WERI-Rb-1 (cell line): ENCODE results near the gene RLN3.

ENCODE experiments used
- DNase-seq: peaks from one replicate; pipeline ENCODE4 v3.0.0-alpha.2; 2020
- H3K27ac ChIP-seq: fragments of 250-450 bp; sonication (Bioruptor Pico); 2 replicates; pipeline ENCODE4 v1.5.1; 2020; ENCODE audit warnings: mild to moderate bottlenecking, moderate library complexity
- H3K27me3 ChIP-seq: fragments of 250-450 bp; sonication (Bioruptor Pico); 2 replicates; pipeline ENCODE4 v1.5.1; 2021; ENCODE audit warnings: mild to moderate bottlenecking, low read depth, moderate library complexity; ENCODE audit not compliant: insufficient read depth, severe bottlenecking
- H3K36me3 ChIP-seq: fragments of 250-450 bp; sonication (Bioruptor Pico); 2 replicates; pipeline ENCODE4 v1.5.1; 2020; ENCODE audit warnings: mild to moderate bottlenecking, moderate library complexity
- H3K4me3 ChIP-seq: 2 replicates; pipeline ENCODE4 v1.5.1; 2011; ENCODE audit warnings: low read depth, mild to moderate bottlenecking, control low read depth, low read length
- H3K9me3 ChIP-seq: fragments of 250-450 bp; sonication (Bioruptor Pico); 2 replicates; pipeline ENCODE4 v1.5.1; 2021; ENCODE audit warnings: mild to moderate bottlenecking, moderate library complexity; ENCODE audit not compliant: severe bottlenecking
- CTCF ChIP-seq: IDR thresholded peaks from 2 replicates; pipeline ENCODE4 v1.5.1; 2011; ENCODE audit warnings: low read depth, mild to moderate bottlenecking, control low read depth, inconsistent platforms, low read length

Gene RLN3

GRCh38 chr19:13996928-13997630 is 30.9 kb upstream of the RLN3 start:
- Histone ChIP-seq H3K4me3 (no peak overlapping the region), H3K27me3 (no peaks in the 10 kb centered on the region), H3K27ac (no peak overlapping the region), H3K36me3 (peaks cover 42% of the 10 kb centered on the region), H3K9me3 (peaks cover 16% of the 10 kb centered on the region)
- TF ChIP-seq CTCF, result no peak
- DNase-seq, result no peak

DNA sequence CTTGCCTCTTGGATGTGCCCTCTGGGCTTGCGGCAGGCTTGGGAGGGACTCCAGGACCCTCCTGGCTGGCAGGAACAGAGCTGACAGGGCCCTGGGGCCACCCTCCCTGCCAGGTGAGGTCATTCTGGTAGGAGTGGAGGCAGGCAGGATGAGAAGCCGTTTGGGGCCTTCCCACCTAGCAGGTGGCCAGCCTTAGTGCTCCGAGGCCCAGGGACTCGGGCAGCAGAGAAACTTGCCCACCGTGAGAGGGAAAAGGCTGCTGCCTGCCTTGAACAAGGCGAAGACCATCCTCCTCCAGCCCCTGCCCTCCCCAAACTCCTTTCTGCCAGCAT is 30.4 kb upstream of the RLN3 start:
- Histone ChIP-seq H3K36me3 (peaks cover 37% of the 10 kb centered on the region), H3K4me3 (no peak overlapping the region), H3K27ac (no peak overlapping the region), H3K9me3 (peaks cover 16% of the 10 kb centered on the region), H3K27me3 (no peaks in the 10 kb centered on the region)
- DNase-seq, result no peak
- TF ChIP-seq CTCF, result no peak

- TF ChIP-seq CTCF, result no peak
- no peak for DNase-seq
- Histone ChIP-seq H3K36me3 (peaks cover 33% of the 10 kb centered on the region; the same call in 1 of the 2 replicates), H3K27ac (no peak overlapping the region), H3K4me3 (no peak overlapping the region), H3K9me3 (peaks cover 16% of the 10 kb centered on the region), H3K27me3 (no peaks in the 10 kb centered on the region)
Measured at GRCh38 chr19:13998426-13998825, 29.5 kb upstream of the RLN3 start.

GRCh38 chr19:13999085-13999484 is 28.9 kb upstream of the RLN3 start:
- Histone ChIP-seq H3K4me3 (no peak overlapping the region), H3K9me3 (peaks cover 16% of the 10 kb centered on the region), H3K27ac (no peak overlapping the region), H3K27me3 (no peaks in the 10 kb centered on the region), H3K36me3 (peaks cover 33% of the 10 kb centered on the region; the same call in 1 of the 2 replicates)
- DNase-seq, result no peak
- TF ChIP-seq CTCF, result no peak

DNA sequence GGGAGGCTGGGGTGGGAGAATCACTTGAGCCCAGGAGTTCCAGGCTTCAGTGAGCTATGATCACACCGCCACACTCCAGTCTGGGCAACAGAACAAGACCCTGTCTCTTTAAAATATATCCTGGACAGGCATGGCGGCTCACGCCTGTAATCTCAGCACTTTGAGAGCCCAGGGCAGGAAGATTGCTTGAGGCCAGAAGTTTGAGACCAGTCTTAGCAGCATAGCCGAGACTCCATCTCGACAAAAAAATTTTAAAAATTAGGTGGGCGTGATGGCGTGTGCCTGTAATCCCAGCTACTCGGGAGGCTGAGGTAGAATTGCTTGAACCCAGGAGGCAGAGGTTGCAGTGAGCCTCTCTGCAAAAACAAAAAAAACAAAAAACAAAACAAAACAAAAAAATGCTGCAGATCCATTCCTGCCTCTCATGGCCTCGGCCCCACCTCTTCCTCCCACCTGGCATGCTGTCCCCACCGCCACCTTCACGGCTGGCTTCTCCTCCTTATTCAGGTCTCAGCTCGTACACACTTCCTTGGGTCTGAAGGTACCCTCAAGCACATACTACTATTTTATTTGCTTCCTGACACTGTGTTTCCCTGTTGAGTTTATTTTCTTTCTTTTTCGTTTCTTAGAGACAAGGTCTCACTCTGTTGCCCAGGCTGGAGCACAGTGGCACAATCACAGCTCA is 27.1 kb upstream of the RLN3 start:
- TF ChIP-seq CTCF, result no peak
- no peak overlapping the region for H3K27ac ChIP-seq

More for the DNA sequence above, 27.1 kb upstream of the RLN3 start:
- Histone ChIP-seq H3K27me3 (no peaks in the 10 kb centered on the region), H3K36me3 (peaks cover 38% of the 10 kb centered on the region), H3K4me3 (no peak overlapping the region), H3K9me3 (peaks cover 16% of the 10 kb centered on the region)
- no peak for DNase-seq
